Calu3 (cell line): ENCODE data around the gene ALDOC. TPM values are rescaled to one million over a fixed set of nuclear protein-coding genes. Genes with fewer than 3 reads are reported as not detected.

Source experiments
- BruUV-seq: library from RNA; stranded (reverse); fragments of 400-500 nt; replicated peaks from 2 replicates; lab custom pipeline; 2021; lab: Mats Ljungman, UMichigan
- CTCF ChIA-PET: fragments of 300-600 bp; sonication (Branson Sonifier 250); formaldehyde crosslinking; loops from one replicate; lab custom pipeline; 2022; ENCODE audit warnings: antibody characterized with exemption; lab: Charles Lee
- DNase-seq: peaks from one replicate; pipeline ENCODE4 v3.0.0; 2022
- H3K27ac Mint-ChIP-seq: one replicate; pipeline ENCODE4 v1.8.0; 2022; ENCODE audit warnings: mixed read lengths; ENCODE audit not compliant: unreplicated experiment
- H3K27me3 Mint-ChIP-seq: one replicate; pipeline ENCODE4 v1.8.0; 2022; ENCODE audit warnings: mixed read lengths; ENCODE audit not compliant: unreplicated experiment
- H3K36me3 Mint-ChIP-seq: one replicate; pipeline ENCODE4 v1.8.0; 2022; ENCODE audit warnings: mild to moderate bottlenecking, moderate library complexity, mixed read lengths; ENCODE audit not compliant: insufficient read depth, unreplicated experiment
- H3K4me1 Mint-ChIP-seq: one replicate; pipeline ENCODE4 v1.8.0; 2022; ENCODE audit warnings: mild to moderate bottlenecking, low read depth, mixed read lengths; ENCODE audit not compliant: unreplicated experiment
- H3K4me3 Mint-ChIP-seq: one replicate; pipeline ENCODE4 v1.8.0; 2022; ENCODE audit warnings: mild to moderate bottlenecking, low read depth, moderate library complexity, mixed read lengths; ENCODE audit not compliant: unreplicated experiment
- H3K9me3 Mint-ChIP-seq: one replicate; pipeline ENCODE4 v1.8.0; 2022; ENCODE audit warnings: low read depth, mixed read lengths; ENCODE audit not compliant: unreplicated experiment
- intact Hi-C: fragments of 100-400 bp; cut with micrococcal nuclease; formaldehyde crosslinking; loops from one replicate; pipeline ENCODE4 v1.10.0; 2022; ENCODE audit not compliant: unreplicated experiment
- total RNA-seq: library from RNA; stranded (reverse); gene quantifications from 2 replicates; pipeline ENCODE4 v1.2.3, GENCODE V29; 2022
- TF ChIP-seq, protein P1 (sequence below): fragments of 200-600 bp; IDR thresholded peaks from one replicate; pipeline ENCODE4 v1.8.0; 2022; ENCODE audit warnings: antibody characterized with exemption; ENCODE audit not compliant: unreplicated experiment

Gene ALDOC
- total RNA-seq, 1 experiment from 2014 or later = 2.6 TPM

DNA sequence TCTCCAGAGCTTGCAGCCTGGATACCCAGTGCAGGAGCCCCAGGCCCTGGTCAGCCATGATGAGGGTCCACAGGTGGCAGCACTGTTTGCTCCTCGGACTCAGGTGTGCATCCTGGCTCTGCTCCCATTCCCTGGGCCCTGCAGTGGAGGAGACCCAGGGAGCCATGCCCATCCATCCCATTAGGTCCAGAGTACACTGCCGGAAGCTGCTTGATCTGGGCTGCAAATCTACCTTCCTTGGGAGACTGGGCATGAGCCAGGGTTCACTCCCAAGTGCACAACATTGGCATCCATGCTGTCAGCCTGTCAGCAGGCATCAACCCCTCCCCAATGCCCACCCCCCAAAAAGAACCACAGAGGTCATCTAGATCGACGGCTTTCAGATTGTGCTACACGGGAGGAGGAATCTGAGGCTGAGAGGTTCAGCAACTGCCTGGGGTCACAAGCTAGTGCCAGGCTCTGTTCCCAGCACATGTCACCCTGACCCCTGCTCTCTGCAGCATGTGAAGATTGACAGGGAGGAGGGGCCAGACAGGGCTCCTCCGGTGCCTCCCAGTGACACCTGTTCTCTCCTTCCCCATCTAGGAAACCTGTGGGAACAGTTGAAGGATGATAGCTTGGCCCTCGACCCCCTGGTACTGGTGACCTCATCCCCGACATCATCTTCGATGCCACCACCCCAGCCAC, 40.0 kb downstream of the ALDOC start:
- no peak for DNase-seq
- TF ChIP-seq, protein P1, sequence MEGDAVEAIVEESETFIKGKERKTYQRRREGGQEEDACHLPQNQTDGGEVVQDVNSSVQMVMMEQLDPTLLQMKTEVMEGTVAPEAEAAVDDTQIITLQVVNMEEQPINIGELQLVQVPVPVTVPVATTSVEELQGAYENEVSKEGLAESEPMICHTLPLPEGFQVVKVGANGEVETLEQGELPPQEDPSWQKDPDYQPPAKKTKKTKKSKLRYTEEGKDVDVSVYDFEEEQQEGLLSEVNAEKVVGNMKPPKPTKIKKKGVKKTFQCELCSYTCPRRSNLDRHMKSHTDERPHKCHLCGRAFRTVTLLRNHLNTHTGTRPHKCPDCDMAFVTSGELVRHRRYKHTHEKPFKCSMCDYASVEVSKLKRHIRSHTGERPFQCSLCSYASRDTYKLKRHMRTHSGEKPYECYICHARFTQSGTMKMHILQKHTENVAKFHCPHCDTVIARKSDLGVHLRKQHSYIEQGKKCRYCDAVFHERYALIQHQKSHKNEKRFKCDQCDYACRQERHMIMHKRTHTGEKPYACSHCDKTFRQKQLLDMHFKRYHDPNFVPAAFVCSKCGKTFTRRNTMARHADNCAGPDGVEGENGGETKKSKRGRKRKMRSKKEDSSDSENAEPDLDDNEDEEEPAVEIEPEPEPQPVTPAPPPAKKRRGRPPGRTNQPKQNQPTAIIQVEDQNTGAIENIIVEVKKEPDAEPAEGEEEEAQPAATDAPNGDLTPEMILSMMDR = no peak
- no peaks in the 10 kb centered on the region for H3K9me3 Mint-ChIP-seq
- H3K27ac Mint-ChIP-seq = no peak overlapping the region
- peaks cover 9% of the 10 kb centered on the region for H3K4me1 Mint-ChIP-seq
- CTCF ChIA-PET = interaction anchor here (1.3 kb wide), 1 partner anchor 39 kb away, joined by 3 read pairs; no protein-coding TSS in a partner anchor
- H3K36me3 Mint-ChIP-seq = no peaks in the 10 kb centered on the region
- no TSS peak for BruUV-seq
- H3K27me3 Mint-ChIP-seq = peaks cover 43% of the 10 kb centered on the region
- intact Hi-C loops = no loop called here
- no peak overlapping the region for H3K4me3 Mint-ChIP-seq

DNA sequence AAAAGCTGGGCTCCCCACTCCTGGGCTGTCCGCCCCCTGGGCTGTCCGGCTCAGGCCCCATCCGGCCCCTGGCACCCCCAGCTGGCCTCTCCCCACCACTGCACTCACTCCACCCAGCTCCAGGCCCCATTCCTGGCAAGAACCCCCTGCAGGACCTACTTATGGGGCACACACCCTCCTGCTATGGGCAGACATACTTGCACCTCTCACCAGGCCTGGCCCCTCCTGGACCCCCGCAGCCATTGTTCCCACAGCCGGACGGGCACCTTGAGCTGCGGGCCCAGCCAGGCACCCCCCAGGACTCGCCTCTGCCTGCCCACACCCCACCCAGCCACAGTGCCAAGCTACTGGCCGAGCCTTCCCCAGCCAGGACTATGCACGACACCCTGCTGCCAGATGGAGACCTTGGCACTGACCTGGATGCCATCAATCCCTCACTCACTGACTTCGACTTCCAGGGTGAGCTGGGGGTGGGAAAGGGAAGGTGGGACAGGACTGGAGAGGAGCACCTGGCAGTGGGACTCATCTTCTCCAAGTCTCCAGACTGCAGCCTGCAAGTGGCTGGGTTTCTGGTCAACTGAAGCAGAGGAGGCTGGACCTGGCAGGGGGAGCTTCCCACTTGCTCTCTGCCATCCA, 41.8 kb downstream of the ALDOC start:
- DNase-seq = no peak
- H3K27me3 Mint-ChIP-seq = peaks cover 57% of the 10 kb centered on the region
- BruUV-seq = no TSS peak
- intact Hi-C loops = no loop called here
- CTCF ChIA-PET = interaction anchor here (0.6 to 1.2 kb wide), 5 partner anchors 20 to 283 kb away, joined by 3 to 5 read pairs (median 3); no protein-coding TSS in a partner anchor
- TF ChIP-seq, protein P1 = no peak
- no peak overlapping the region for H3K4me3 Mint-ChIP-seq
- no peaks in the 10 kb centered on the region for H3K9me3 Mint-ChIP-seq
- peaks cover 9% of the 10 kb centered on the region for H3K4me1 Mint-ChIP-seq
- H3K27ac Mint-ChIP-seq = no peak overlapping the region
- H3K36me3 Mint-ChIP-seq = no peaks in the 10 kb centered on the region

- CTCF ChIA-PET = interaction anchor here (0.6 kb wide), 1 partner anchor 162 kb away, joined by 3 read pairs; no protein-coding TSS in a partner anchor
These were observed 43.4 kb downstream of the ALDOC start for GRCh38 chr17:28533091-28533807.

More at GRCh38 chr17:28533091-28533807, 43.4 kb downstream of the ALDOC start:
- H3K36me3 Mint-ChIP-seq = no peaks in the 10 kb centered on the region
- peaks cover 10% of the 10 kb centered on the region for H3K4me1 Mint-ChIP-seq
- no peaks in the 10 kb centered on the region for H3K9me3 Mint-ChIP-seq
- no peak overlapping the region for H3K27ac Mint-ChIP-seq
- H3K4me3 Mint-ChIP-seq = no peak overlapping the region
- H3K27me3 Mint-ChIP-seq = peaks cover 53% of the 10 kb centered on the region
- BruUV-seq = no TSS peak
- TF ChIP-seq, protein P1 = no peak
- intact Hi-C loops = no loop called here
- DNase-seq = no peak
